ENCODE measurements around the gene TCTN1. TPM values are rescaled to one million over a fixed set of nuclear protein-coding genes. Genes with fewer than 3 reads are reported as not detected.

TCTN1 gene
- total RNA-seq, 1 experiment from 2014 or later = 11.1 TPM

- Mint-ChIP-seq H3K4me1 (peaks cover 11 to 18% of the 10 kb centered on the region in 2 experiments), H3K4me3 (no peak overlapping the region), H3K27ac (no peak overlapping the region), H3K36me3 (ENCODE audit: insufficient read depth in 1 of 3, low read depth in 3 of 3) (no peaks in the 10 kb centered on the region; a peak in 1 of 7 replicates), H3K9me3 (no peaks in the 10 kb centered on the region), H3K27me3 (ENCODE audit: low read depth) (no peaks in the 10 kb centered on the region; the same call in 1 of the 2 replicates)
- Histone ChIP-seq H3K27ac (ENCODE audit: insufficient read length, low read depth, low read length) (no peak overlapping the region), H3K23ac (ENCODE audit: insufficient read length, low read depth, low read length) (no peak overlapping the region), H2BK15ac (ENCODE audit: low read depth, low read length) (no peak overlapping the region), H2AFZ (ENCODE audit: low read length) (no peak overlapping the region), H2BK20ac (ENCODE audit: low read depth, low read length, poor library complexity, severe bottlenecking) (no peak overlapping the region), H3K79me1 (ENCODE audit: insufficient read depth, low read depth, low read length, poor library complexity, severe bottlenecking) (no peaks in the 10 kb centered on the region), H4K5ac (ENCODE audit: insufficient read length, low read depth, low read length) (no peak overlapping the region), H3K4ac (ENCODE audit: low read depth, low read length) (no peak overlapping the region), H3K56ac (ENCODE audit: insufficient read length, low read depth, low read length) (no peak overlapping the region), H3K4me2 (ENCODE audit: insufficient read depth, insufficient read length, low read length) (no peak overlapping the region), H3K79me2 (ENCODE audit: insufficient read depth, low read length) (no peaks in the 10 kb centered on the region), H2BK12ac (ENCODE audit: insufficient read length, low read depth, low read length) (no peak overlapping the region), H3K27me3 (ENCODE audit: insufficient read depth, low read length) (no peaks in the 10 kb centered on the region), H3K4me1 (ENCODE audit: insufficient read depth, low read length) (0 out of 2 replicates have a peak, but pooled peaks cover 2% of the 10 kb centered on the region), H2BK5ac (ENCODE audit: insufficient read length, low read length) (no peak overlapping the region), H2BK120ac (ENCODE audit: low read depth, low read length, poor library complexity, severe bottlenecking) (no peak overlapping the region), H4K8ac (replicated peaks; ENCODE audit: insufficient read length, low read depth, low read length) (no peak overlapping the region), H3T11ph (ENCODE audit: low read length) (no peak overlapping the region), H3K9me3 (ENCODE audit: control insufficient read depth, low read depth, low read length) (no peaks in the 10 kb centered on the region), H4K91ac (ENCODE audit: insufficient read length, low read depth, low read length) (no peak overlapping the region), H3K23me2 (ENCODE audit: insufficient read length, low read depth, low read length, poor library complexity, severe bottlenecking) (no peaks in the 10 kb centered on the region), H3K18ac (ENCODE audit: insufficient read length, low read depth, low read length) (no peak overlapping the region), H4K20me1 (ENCODE audit: control insufficient read depth, insufficient read depth, insufficient read length) (no peaks in the 10 kb centered on the region), H2AK5ac (ENCODE audit: insufficient read length, low read length) (no peak overlapping the region), H3K9ac (ENCODE audit: extremely low read depth, insufficient read length, low read length) (peak overlapping the region; percentile 8), H3K14ac (ENCODE audit: insufficient read depth, low read length) (no peak overlapping the region)
- WGBS (ENCODE audit: extremely low coverage, insufficient read length, low lambda C conversion rate) = no CpG with 5 or more reads among the region's 7 CpGs
- no peak for TF ChIP-seq CTCF (conservative IDR thresholded peaks at IDR 0.05)
- DNase-seq = no peak
These were observed 27.6 kb downstream of the TCTN1 start for GRCh38 chr12:110641521-110641920.

Measured in H9 (cell line).